GM21825 (cell line): ENCODE data around the gene RBP7.
"Not testable (repeated sequence)": the region's sequence is repeated elsewhere in the genome, so short reads cannot be mapped to it uniquely, and the experiment has no call there.

Source experiments
- ATAC-seq: cut with Tn5 transposase; IDR thresholded peaks from one replicate; pipeline ENCODE4 v1.9.1; 2021; ENCODE audit warnings: mild to moderate bottlenecking, moderate library complexity; ENCODE audit not compliant: unreplicated experiment

Gene RBP7

GRCh38 chr1:9996624-9997582, at the start of gene RBP7:
Gene RBP7, plus strand, starts transcription at chr1:9997228. Its CDS starts 31 bp downstream, at chr1:9997259.
- no peak for ATAC-seq

- ATAC-seq = no peak
Measured at GRCh38 chr1:9957726-9958125, 39.3 kb upstream of the RBP7 start.

- no peak for ATAC-seq
Measured at GRCh38 chr1:9960011-9960410, 37.0 kb upstream of the RBP7 start.

GRCh38 chr1:9960706-9961562, 36.1 kb upstream of the RBP7 start:
- ATAC-seq = no peak

GRCh38 chr1:9984253-9984652, 12.8 kb upstream of the RBP7 start:
- no peak for ATAC-seq

- ATAC-seq = no peak
Measured at GRCh38 chr1:9985001-9985400, 12.0 kb upstream of the RBP7 start.

- no peak for ATAC-seq
Measured at GRCh38 chr1:9989773-9990172, 7.3 kb upstream of the RBP7 start.

GRCh38 chr1:9990944-9991343, 6.1 kb upstream of the RBP7 start:
- no peak for ATAC-seq

- no peak for ATAC-seq
Measured at GRCh38 chr1:9992910-9993309, 4.1 kb upstream of the RBP7 start.

- no peak for ATAC-seq
Measured at GRCh38 chr1:9993561-9994075, 3.4 kb upstream of the RBP7 start.

- no peak for ATAC-seq
Measured at GRCh38 chr1:10001016-10001665, 4.1 kb downstream of the RBP7 start.

GRCh38 chr1:10005248-10005647, 8.2 kb downstream of the RBP7 start:
- ATAC-seq = not testable (repeated sequence)

GRCh38 chr1:10007169-10007568, 10.1 kb downstream of the RBP7 start:
- ATAC-seq = no peak

- ATAC-seq = no peak
Measured at GRCh38 chr1:10014016-10014415, 17.0 kb downstream of the RBP7 start.

- no peak for ATAC-seq
Measured at GRCh38 chr1:10019561-10019960, 22.5 kb downstream of the RBP7 start.

- no peak for ATAC-seq
Measured at GRCh38 chr1:10020086-10020485, 23.1 kb downstream of the RBP7 start.

- ATAC-seq = not testable (repeated sequence)
Measured at GRCh38 chr1:10020678-10021077, 23.6 kb downstream of the RBP7 start.

- not testable (repeated sequence) for ATAC-seq
Measured at GRCh38 chr1:10021992-10022391, 25.0 kb downstream of the RBP7 start.

- ATAC-seq = no peak
Measured at GRCh38 chr1:10022656-10023055, 25.6 kb downstream of the RBP7 start.

- ATAC-seq = no peak
Measured at GRCh38 chr1:10025354-10025753, 28.3 kb downstream of the RBP7 start.

- ATAC-seq = no peak
Measured at GRCh38 chr1:10027027-10027426, 30.0 kb downstream of the RBP7 start.
